ENCODE data around the gene RTL1.

DNA sequence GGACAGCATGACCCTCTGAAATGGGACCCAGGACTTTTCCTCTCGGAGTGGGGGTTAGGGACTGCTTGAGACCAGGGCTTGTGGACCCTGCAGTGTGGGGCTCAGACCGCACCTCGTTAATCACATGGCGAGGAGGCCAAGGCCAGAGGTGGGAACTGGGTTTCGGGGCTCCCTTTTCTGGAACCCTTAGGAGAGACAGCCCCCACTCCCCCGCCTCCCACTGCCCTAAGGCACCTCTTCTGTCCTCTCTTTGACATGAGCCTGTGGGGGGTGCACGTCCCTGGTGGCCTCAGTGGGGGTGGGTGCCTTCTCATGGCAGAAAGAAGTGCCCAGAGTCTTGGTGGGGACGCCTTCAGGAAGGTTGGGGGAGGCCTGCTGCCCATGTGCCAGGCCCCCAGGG lies 24.3 kb downstream of the RTL1 start:
- TF ChIP-seq POLR2A (IDR thresholded peaks at IDR 0.05; ENCODE audit: low read length) (no peak), GATA1 (IDR thresholded peaks at IDR 0.05; ENCODE audit: low read depth, low read length) (no peak)

All from erythroblast (primary cell).